Lung (tissue), 16 donors: ENCODE measurements around the gene MDP1. TPM values are rescaled to one million over a fixed set of nuclear protein-coding genes. Genes with fewer than 3 reads are reported as not detected.
A peak's percentile ranks its signal among the peaks of the same experiment; 100 is the strongest.

ENCODE experiments used
- ATAC-seq: fragments of 200-7000 bp; cut with Tn5 transposase; one replicate; pipeline ENCODE4 v1.9.1; 2020; ENCODE audit warnings: moderate number of reproducible peaks; ENCODE audit not compliant: insufficient read depth, low FRiP score
- DNase-seq, 3 donors: peaks; one replicate each; pipeline ENCODE4 v3.0.0-alpha.2; 2013 to 2017
- H3K27ac ChIP-seq, 2 donors: one replicate each; pipeline ENCODE4 v1.5.1; 2013; ENCODE audit warnings: mild to moderate bottlenecking in 2 of 2, moderate library complexity in 2 of 2, control low read depth in 1 of 2, inconsistent platforms in 1 of 2, low read depth in 1 of 2, low read length in 1 of 2
- H3K27me3 ChIP-seq, 3 donors: one replicate each; pipeline ENCODE4 v1.5.1; 2013; ENCODE audit warnings: low read length in 2 of 3; ENCODE audit not compliant: control insufficient read depth in 3 of 3, insufficient read depth in 3 of 3
- H3K36me3 ChIP-seq, 4 donors: one replicate each; pipeline ENCODE4 v1.5.1; 2013; ENCODE audit warnings: low read length in 4 of 4, mild to moderate bottlenecking in 1 of 4, moderate library complexity in 1 of 4; ENCODE audit not compliant: control insufficient read depth in 4 of 4, insufficient read depth in 4 of 4
- H3K4me1 ChIP-seq, 5 donors: one replicate each; pipeline ENCODE4 v1.5.1; 2013; ENCODE audit warnings: low read length in 5 of 5, mild to moderate bottlenecking in 2 of 5, moderate library complexity in 1 of 5; ENCODE audit not compliant: control insufficient read depth in 5 of 5, insufficient read depth in 5 of 5
- H3K4me3 ChIP-seq: one replicate; pipeline ENCODE4 v1.5.1; 2013; ENCODE audit warnings: mild to moderate bottlenecking, control low read depth, moderate library complexity
- H3K9ac ChIP-seq, 2 donors: one replicate each; pipeline ENCODE4 v1.5.1; 2013; ENCODE audit warnings: low read length in 2 of 2, control low read depth in 1 of 2; ENCODE audit not compliant: insufficient read depth in 1 of 2
- H3K9me3 ChIP-seq, 4 donors: one replicate each; pipeline ENCODE4 v1.5.1; 2013; ENCODE audit warnings: low read length in 3 of 4, mild to moderate bottlenecking in 1 of 4, moderate library complexity in 1 of 4; ENCODE audit not compliant: control insufficient read depth in 4 of 4, insufficient read depth in 3 of 4
- CTCF ChIP-seq: IDR thresholded peaks from 2 replicates; pipeline ENCODE4 v1.5.1; 2012; ENCODE audit warnings: mild to moderate bottlenecking; ENCODE audit errors: control extremely low read depth, extremely low read depth
- WGBS, 2 donors: extraction: QIAGEN DNeasy Blood & Tissue Kit; methylation state at CpG; one replicate each; pipeline ENCODE4 v1.1.7; 2013; 5-methylcytosine and 5-hydroxymethylcytosine counted together
- long read RNA-seq, 5 donors: transcript quantifications; one replicate each; lab custom pipeline, GENCODE V29; 2026
- polyA plus RNA-seq, 2 donors: library from polyadenylated mRNA; stranded (reverse); fragments of 200-250 nt; gene quantifications; one replicate each; pipeline ENCODE4 v1.2.1, GENCODE V29; 2013
- total RNA-seq, 2 donors: library from RNA; depleted of rRNA in 1 of 2; stranded (reverse); fragments of >200 nt in 1 of 2; gene quantifications; one replicate each; pipeline ENCODE4 v1.2.1, GENCODE V29; 2014 to 2021
- donor health status: control.
- donor health status: control.
- donor health status: Bipolar disorder and iron deficiency.
- donor health status: healthy.
- donor health status: DM: yes; HTN: yes; CAD: no.

MDP1 gene
- total RNA-seq (10 to 100 TPM; 20.8 to 24.8 TPM), polyA plus RNA-seq (10 to 100 TPM; 17.2 to 31.4 TPM)
- long read RNA-seq, donor 1, transcript MDP1-202 (5 exons, 582 nt): minor isoform, 5 of 28 reads
- long read RNA-seq, donor 1, transcript MDP1-201 (6 exons, 730 nt): major isoform, 16 of 28 reads
- long read RNA-seq, donor 1, partial matches to known transcripts: 0 of 28 reads
- long read RNA-seq, donor 1, other reads (novel, unspliced or antisense): 5 of 28 reads
- long read RNA-seq, donor 2, transcript MDP1-201 (6 exons, 730 nt): major isoform, 5 of 7 reads
- long read RNA-seq, donor 2, partial matches to known transcripts: 0 of 7 reads
- long read RNA-seq, donor 2, other reads (novel, unspliced or antisense): 0 of 7 reads
- long read RNA-seq, donor 3, transcript MDP1-201 (6 exons, 730 nt): major isoform, 9 of 10 reads
- long read RNA-seq, donor 3, partial matches to known transcripts: 0 of 10 reads
- long read RNA-seq, donor 3, other reads (novel, unspliced or antisense): 0 of 10 reads
- long read RNA-seq, donor 4, transcript MDP1-201 (6 exons, 730 nt): major isoform, 7 of 9 reads
- long read RNA-seq, donor 4, partial matches to known transcripts: 0 of 9 reads
- long read RNA-seq, donor 4, other reads (novel, unspliced or antisense): 0 of 9 reads
- long read RNA-seq, donor 5, transcript MDP1-201 (6 exons, 730 nt): major isoform, 15 of 23 reads
- long read RNA-seq, donor 5, partial matches to known transcripts: 0 of 23 reads
- long read RNA-seq, donor 5, other reads (novel, unspliced or antisense): 0 of 23 reads

GRCh38 chr14:24215495-24216344 is at the start of gene MDP1:
MDP1 (minus strand) TSS chr14:24216066; CDS start chr14:24215955, 111 bp downstream.
- no peaks in the 10 kb centered on the region for H3K27me3 ChIP-seq
- peaks cover 0 to 8% (median 4%) of the 10 kb centered on the region in 5 donors for H3K4me1 ChIP-seq
- peaks cover 0 to 11% (median 7%) of the 10 kb centered on the region in 4 donors for H3K36me3 ChIP-seq
- TF ChIP-seq CTCF: peak; percentile 79
- peak; percentile 89 to 93 (median 93) for DNase-seq
- H3K4me3 ChIP-seq: peak within 1 kb of the TSS; percentile 62
- peak within 1 kb of the TSS; percentile 90 to 96 for H3K27ac ChIP-seq
- no peaks in the 10 kb centered on the region for H3K9me3 ChIP-seq
- 0% methylated on average over 40 of the region's 40 CpGs for WGBS, 2 donors
- peak; percentile 73 for ATAC-seq
- H3K9ac ChIP-seq: peak within 1 kb of the TSS; percentile 41 to 83

GRCh38 chr14:24264298-24264697 is 48.4 kb upstream of the MDP1 start:
- H3K36me3 ChIP-seq: peaks cover 3 to 34% (median 7%) of the 10 kb centered on the region in 4 donors
- no peak for DNase-seq

GRCh38 chr14:24263848-24264247 is 48.0 kb upstream of the MDP1 start:
- Histone ChIP-seq H3K27me3 (no peaks in the 10 kb centered on the region), H3K4me3 (no peak overlapping the region), H3K36me3 (peaks cover 3 to 30% (median 7%) of the 10 kb centered on the region in 4 donors), H3K4me1 (peaks cover 0 to 9% (median 7%) of the 10 kb centered on the region in 5 donors), H3K9ac (no peak overlapping the region), H3K9me3 (no peaks in the 10 kb centered on the region), H3K27ac (no peak overlapping the region)
- WGBS, 2 donors: 75 to 88% methylated on average over 6 of the region's 6 CpGs
- TF ChIP-seq CTCF: no peak
- no peak for DNase-seq
- ATAC-seq: no peak

More at GRCh38 chr14:24264298-24264697, 48.4 kb upstream of the MDP1 start:
- 84 to 85% methylated on average over 6 of the region's 6 CpGs for WGBS, 2 donors
- ATAC-seq: peak; percentile 7
- Histone ChIP-seq H3K4me1 (peaks cover 0 to 5% (median 3%) of the 10 kb centered on the region in 5 donors), H3K9me3 (no peaks in the 10 kb centered on the region), H3K4me3 (no peak overlapping the region), H3K9ac (no peak overlapping the region), H3K27ac (no peak overlapping the region), H3K27me3 (no peaks in the 10 kb centered on the region)
- TF ChIP-seq CTCF: no peak
